ENCODE measurements around the gene NSUN4.
"Not testable (repeated sequence)": the region's sequence is repeated elsewhere in the genome, so short reads cannot be mapped to it uniquely, and the experiment has no call there.

NSUN4 gene

DNA sequence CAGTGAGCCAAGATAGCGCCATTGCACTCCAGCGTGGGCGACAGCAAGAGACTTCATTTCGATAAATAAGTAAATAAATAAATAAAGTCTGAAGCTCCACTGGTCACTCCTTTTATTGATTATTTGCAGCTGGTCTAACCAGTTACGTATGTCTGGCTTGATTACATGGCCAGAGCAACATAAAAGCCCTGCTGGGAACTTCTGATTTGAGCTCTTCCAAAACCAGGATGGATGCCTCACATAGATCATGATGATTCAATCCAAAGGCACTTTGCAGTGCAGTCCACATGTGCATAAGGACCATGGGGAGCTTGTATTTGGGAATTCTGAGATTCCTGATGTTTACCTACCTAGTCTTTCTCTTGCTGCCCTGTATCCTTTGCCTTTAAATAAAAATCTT, 24.0 kb downstream of the NSUN4 start:
- DNase-seq (ENCODE audit: low read depth in 2 of 2, low spot score in 1 of 2): no peak

DNA sequence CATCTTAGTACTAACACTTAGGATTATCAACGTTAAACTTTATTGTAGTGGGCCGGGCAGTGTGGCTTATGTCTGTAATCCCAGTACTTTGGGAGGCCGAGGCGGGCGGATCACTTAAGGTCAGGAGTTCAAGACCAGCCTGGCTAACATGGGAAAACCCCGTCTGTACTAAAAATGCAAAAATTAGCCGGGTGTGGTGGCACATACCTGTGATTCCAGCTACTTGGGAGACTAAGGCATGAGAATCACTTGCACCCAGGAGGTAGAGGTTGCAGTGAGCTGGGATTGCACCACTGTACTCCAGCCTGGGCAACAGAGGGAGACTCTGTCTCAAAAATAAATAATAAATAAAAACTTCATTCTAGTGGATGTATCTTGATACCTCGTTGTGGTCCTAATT, 25.2 kb downstream of the NSUN4 start:
- DNase-seq (ENCODE audit: low read depth in 2 of 2, low spot score in 1 of 2): not testable (repeated sequence)

DNA sequence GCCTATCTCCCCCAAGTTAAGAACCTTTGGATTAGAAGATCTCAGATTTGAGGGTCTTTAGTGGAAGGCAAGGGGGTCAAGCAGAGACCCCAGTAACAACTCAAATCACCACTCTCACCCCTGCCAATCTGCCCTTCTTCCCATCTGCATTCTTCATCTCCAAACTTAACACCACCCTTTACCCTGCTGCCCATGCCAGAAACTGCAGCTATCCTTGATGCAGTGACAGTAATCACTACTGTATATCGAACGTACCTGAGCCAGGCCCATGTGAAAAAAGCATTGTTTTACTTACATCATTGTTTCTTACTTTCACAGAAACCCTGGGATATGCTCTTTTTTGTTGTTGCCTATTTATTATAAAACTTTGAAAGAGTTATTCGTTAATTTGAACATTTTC, 26.5 kb downstream of the NSUN4 start:
- DNase-seq (ENCODE audit: low read depth in 2 of 2, low spot score in 1 of 2): no peak

DNA sequence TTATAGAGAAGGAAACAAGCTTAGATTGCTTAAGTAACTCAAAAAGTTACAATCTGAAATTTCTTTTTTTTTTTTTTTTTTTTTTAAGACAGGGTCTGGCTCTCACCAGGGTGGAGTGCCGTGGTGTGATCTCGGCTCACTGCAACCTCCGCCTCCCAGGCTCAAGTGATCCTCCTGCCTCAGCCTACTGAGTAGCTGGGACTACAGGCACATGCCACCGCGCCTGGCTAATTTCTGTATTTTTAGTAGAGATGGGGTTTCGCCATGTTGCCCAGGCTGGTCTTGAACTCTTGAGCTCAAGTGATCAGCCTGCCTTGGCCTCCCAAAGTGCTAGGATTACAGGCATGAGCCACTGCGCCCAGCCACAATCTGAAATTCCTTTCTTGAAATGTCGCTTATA, 27.1 kb downstream of the NSUN4 start:
- DNase-seq (ENCODE audit: low read depth in 2 of 2, low spot score in 1 of 2): not testable (repeated sequence)

DNA sequence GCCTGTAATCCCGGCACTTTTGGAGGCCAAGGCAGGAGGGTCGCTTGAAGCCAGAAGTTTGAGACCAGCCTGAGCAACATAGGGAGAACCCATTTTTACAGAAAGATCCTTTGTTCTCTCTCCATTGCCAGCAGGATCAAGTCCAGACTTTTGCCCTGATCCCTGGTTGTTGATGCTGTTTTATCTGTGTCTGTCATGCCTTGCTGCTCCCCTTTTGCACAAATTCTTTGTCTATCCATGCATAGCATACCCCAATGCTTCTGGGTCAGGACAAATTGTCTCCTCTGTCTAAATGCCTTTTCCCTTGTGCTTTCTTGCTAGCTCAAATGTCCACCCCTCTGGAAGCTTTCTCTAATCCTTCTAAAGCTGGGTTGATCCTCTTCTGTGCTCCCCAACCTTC, 28.2 kb downstream of the NSUN4 start:
- DNase-seq (ENCODE audit: low read depth in 2 of 2, low spot score in 1 of 2): no peak

DNA sequence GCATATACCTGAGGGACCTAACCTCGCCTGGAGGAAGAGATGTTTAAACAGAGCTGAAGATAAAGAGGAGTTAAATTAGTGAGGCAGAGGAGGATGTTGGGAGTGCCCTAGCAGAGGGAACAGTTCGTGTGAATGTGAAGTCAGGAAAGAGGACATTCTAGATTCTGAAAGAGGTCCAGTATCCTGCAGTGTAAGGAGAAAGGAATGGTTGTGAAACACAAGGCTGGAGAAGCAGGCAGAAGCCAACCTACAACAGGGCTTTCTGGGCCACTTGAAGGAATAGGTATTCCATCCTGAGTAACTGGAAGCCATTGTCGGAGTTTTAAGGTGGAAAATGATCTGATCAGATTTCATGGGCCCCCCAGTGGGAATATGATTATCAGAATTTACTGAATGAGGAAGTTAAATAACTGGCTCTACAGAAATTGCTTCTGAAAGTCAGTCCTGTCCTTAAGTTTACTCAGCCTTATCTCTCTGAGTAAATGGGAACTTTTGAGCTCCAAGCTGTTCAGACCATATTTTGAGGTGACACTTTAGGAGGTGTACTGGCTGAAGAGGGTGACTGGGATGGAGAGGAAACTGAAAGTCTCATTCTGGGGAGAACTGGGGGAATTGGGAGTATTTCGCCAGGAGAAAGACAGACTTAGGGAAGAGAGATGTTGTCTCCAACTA, 29.1 kb downstream of the NSUN4 start:
- DNase-seq (ENCODE audit: low read depth in 2 of 2, low spot score in 1 of 2): no peak

DNA sequence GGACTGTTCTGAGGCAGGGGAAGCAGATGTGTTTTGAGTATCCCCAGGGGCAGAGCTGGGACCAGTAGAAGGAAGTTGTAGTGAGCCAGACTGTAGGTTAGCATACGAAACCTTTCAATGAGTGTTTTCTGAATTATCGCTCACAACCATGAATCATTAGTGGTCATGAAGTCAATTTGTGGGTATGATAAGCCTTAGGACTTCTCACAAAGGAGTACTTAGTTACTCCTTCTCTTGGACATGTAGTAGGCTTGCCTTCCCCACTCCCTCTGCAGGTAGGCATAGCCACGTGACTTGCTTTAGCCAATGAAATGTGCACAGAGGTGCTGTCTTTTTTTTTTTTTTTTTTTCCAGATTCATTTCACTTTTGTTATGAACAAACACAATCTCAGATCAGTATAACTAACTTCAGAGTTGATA, 29.6 kb downstream of the NSUN4 start:
- no peak for DNase-seq (ENCODE audit: low read depth in 2 of 2, low spot score in 1 of 2)

DNA sequence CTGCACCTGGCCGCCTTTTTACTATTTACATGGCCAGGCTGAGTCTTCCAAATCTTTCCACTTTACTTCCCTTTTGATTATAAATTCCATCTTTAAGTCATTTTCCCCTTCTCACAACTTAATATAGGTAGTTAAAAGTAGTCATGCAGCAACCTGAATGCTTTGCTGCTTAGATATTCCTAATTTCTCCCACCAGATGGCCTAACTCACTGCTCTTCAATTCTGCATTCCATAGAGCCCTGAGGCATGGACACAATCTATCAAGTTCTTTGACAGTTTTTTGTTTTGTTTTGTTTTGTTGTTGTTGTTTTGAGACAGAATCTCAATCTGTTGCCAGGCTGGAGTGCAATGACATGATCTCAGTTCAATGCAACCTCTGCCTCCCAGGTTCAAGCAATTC, 31.8 kb downstream of the NSUN4 start:
- no peak for DNase-seq (ENCODE audit: low read depth in 2 of 2, low spot score in 1 of 2)

DNA sequence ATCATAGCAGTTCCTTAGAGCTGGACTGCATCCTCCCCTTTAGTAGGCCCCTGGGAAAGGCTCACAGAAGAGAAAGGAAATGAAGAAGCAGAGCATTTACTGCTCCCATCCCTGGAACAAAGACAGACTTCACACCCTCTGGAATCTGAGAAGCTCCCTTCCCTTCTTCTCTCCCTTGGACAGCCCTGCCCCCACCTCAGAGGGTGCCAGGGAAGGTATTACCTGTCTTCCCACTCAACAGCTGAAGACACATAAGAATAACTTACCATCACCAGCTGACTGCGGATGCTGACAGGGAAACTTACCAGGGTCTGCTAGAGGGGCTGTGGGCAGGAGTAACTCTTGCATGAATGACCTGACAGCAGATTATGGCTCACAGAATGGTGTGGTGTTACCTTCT, 39.4 kb downstream of the NSUN4 start:
- DNase-seq (ENCODE audit: low read depth in 2 of 2, low spot score in 1 of 2): no peak

DNA sequence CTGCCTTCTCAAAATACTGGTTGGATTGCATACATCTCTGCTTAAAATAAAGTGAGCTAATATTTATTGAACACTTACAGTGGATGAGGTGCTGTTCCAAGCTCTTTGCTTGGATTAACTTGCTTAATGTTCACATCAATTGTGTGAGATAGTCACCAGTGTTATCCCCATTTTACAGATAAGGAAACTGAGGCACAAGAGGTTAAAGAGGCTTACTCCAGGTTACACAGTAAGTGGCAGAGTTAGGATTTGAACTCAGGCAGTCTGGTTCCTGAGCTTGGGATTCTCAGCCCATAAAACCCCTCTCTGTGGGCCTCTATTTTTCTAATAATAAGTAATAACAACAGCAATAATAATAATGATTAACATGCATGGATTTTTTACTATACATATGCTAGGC, 39.9 kb downstream of the NSUN4 start:
- DNase-seq (ENCODE audit: low read depth in 2 of 2, low spot score in 1 of 2): no peak

DNA sequence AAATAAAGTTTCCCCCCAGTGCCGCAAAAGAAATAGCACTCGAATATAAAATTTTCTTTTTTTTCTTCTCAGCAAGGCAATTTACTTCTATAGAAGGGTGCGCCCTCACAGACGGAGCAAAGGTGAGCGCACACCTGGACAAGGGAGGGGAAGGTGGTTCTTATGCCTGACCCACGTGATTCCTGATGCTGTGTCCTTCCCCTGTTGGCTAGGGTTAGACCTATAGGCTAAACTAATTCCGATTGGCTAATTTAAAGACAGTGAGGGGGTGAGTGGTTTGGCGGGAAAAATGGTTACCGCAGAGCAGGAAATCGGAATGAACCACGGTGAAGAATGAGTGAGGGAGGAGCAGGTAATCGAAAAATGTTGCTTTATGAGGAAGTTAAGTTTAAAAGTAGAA, 52.9 kb downstream of the NSUN4 start:
- no peak for DNase-seq (ENCODE audit: low read depth in 2 of 2, low spot score in 1 of 2)

DNA sequence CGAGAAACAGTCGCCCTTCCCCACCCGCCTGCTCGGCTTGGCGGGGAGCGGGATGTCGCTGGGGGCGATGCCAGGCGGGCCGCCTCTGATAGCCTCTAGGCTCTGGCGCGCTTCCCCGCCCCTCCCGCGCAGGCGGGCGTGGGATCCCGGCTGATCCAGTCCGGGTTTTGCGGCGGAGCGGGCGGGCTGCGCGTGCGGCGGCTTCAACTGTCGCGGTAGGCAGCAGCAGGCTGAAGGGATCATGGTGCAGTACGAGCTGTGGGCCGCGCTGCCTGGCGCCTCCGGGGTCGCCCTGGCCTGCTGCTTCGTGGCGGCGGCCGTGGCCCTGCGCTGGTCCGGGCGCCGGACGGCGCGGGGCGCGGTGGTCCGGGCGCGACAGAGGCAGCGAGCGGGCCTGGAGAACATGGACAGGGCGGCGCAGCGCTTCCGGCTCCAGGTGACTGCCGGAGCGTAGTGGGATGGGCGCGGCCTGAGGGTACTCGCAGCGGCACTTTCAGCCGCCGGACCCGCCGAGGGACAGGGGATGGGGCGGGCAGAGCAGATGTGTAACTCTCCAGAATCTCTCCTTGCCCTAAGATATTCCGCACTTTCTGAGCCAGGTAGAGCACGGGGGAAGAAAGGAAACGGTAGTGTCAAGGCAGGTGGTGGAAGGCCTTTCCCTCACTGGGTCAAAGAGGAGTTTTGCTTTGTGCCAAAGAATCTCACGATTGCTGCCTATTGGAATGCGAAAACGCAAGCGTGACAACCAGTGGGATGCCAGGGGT, 53.7 kb downstream of the NSUN4 start, which contains the start of gene FAAH:
FAAH (plus strand) TSS at position 210 of the 764 bp plus-strand sequence; CDS start at position 242, 32 bp downstream.
- DNase-seq (ENCODE audit: low read depth in 2 of 2, low spot score in 1 of 2): no peak

DNA sequence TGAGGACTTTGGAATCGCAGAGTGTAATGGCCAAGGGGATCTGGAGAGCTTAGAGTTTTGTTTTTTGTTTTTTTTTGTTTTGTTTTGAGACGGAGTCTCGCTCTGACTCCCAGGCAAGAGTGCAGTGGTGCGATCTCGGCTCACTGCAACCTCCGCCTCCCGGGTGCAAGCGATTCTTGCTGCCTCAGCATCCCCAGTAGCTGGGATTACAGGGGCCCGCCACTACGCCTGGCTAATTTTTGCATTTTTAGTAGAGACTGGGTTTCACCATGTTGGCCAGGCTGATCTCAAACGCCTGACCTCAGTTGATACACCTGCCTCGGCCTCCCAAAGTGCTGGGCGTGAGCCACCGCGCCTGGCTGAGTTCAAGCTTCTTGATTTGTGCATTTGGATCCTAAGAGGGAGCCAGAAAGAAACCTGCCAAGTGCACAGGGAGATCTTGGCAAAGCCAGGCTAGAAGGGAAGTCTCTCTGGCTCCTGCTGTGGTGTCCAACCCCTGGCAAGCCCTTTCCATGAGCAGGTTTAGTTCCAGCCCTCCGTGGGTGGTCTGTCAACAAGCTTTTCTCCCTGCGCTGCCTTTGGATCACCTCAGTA, 54.4 kb downstream of the NSUN4 start:
- DNase-seq (ENCODE audit: low read depth in 2 of 2, low spot score in 1 of 2): no peak

DNA sequence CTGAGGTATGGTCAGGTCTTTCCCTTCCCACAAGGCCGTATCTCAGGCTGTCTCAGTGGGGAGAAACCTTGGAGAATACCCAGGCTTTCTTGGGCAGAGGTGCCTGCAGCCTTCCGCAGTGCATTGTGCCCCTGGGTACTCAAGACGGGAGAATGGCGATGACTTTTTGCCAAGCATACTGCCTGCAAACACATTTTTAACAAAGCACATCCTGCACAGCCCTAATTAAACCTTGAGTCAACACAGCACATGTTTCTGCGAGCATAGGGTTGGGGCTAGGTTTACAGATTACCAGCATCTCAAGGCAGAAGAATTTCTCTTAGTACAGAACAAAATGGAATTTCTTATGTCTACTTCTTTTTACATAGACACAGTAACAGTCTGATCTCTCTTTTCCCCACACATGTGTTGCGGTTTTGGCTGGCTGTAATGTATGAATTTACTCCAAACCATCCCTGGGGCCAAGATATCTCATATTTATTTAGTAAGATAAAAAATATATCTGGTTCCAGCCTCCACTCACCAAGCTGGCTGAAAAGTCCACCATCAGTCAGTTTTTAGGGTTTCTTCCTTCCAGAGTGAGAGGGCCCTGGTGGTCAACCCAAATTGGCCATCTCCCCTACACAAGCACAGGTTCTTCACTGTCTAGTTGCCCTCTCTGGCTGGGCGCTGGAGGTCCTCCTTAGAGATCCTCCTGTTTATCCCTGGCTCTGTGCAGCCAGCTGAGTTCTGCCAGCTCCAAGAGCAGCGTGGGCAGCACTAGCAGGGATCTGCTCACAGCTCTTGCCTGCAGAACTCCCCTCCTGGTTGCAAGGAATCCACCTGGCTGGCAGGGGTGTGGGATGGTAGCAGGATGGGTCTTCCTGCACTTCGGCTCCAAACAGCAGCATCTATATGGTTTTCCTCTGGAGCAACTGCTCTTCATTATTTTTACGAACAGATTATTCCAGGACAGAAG, 56.1 kb downstream of the NSUN4 start:
- DNase-seq (ENCODE audit: low read depth in 2 of 2, low spot score in 1 of 2): no peak

DNA sequence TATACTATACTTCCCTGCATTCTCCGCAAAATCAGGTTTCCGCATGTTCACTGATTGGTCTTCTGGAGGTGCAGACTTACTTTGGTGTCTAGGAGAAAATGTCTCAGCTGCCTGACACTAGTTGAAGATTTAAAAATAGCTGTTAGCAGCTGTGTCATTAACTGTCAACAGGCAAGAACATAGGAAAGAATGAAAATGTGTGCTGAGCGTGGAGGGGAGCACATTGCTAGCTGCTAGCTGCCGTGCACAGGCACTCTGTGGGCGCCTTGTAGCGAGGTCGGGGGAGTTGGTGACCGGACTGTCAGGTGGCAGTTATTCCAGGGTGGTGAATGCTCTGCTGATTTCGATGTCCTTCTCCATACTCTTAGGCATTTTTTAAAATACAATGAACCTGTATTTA, 58.7 kb downstream of the NSUN4 start:
- no peak for DNase-seq (ENCODE audit: low read depth in 2 of 2, low spot score in 1 of 2)

DNA sequence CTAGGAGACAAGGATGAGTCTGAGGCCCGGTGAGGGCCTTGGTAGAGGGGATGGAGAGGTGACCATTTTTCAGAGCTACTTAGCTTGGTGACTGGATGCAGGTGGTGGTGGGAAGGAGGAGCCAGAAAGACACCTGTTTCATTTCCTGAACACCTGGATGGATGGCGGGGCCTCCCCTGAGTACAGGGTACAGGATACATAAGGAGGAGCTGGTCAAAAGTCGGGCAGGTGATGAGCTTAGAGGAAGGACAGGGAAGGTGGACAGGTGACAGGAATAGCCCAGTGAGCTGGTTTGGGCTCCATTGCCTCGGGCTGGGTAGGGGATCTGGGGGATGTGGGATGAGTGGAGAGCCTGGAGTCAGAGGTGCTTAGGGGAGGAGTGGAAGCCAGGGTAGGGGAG, 59.8 kb downstream of the NSUN4 start:
- no peak for DNase-seq (ENCODE audit: low read depth in 2 of 2, low spot score in 1 of 2)

DNA sequence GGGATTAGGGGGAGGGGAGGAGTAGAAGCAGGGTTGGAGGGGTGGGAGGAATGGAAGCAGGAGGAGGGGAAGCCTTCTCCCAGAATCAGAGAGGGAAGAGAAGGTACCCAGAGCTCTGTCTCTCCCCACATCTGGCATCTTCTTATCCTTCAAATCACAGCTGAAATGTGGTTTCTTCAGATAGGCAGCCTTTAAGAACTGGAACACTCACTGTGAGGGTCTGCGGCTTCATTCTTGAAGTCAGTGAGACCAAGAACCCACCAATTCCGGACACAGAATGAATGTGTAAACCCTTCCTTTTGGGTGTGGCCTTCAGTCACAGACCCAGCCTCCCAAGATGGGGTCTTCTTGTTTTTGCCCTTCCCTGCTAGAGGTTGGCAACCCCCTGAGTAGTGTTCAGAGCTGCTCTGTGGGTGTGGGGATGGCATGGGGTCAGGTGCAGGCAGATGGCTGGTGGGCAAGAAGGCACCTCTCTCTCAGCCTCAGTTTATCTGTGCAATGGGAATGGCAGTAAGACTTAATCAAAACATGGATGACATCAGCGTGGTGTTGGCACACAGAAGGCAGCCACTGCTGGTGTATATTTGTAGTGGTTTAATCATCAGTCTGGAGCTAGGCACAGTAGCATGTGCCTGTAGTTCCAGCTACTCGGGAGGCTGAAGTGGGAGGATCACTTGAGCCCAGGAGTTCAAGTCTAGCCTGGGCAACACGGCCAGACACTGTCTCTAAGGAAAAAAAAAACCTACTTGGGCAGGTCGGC, 60.7 kb downstream of the NSUN4 start:
- DNase-seq (ENCODE audit: low read depth in 2 of 2, low spot score in 1 of 2): no peak

DNA sequence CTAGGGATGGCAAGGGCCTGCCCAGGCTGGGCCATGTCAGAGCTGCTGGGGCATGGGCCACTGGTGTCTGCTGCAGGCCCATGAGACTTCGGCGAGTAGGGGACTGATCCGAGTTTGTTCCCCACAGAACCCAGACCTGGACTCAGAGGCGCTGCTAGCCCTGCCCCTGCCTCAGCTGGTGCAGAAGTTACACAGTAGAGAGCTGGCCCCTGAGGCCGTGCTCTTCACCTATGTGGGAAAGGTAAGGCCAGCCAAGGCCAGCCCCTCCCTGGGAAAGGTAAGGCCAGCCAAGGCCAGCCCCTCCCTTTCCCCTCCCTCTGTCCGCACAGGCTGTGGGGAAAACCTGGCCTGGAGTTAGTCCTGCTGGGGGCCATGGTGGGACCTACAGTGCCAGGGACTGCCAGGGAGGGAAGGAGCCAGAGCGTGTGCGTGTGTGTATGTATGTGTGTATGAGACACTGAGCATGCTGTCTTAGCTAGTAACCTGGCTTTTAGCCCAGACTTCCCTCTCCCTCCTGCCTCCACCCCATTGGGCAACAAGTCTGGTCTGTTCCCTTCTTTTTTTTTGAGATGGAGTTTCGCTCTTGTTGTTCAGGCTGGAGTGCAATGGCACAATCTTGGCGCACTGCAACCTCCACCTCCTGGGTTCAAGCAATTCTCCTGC, 61.5 kb downstream of the NSUN4 start:
- no peak for DNase-seq (ENCODE audit: low read depth in 2 of 2, low spot score in 1 of 2)

DNA sequence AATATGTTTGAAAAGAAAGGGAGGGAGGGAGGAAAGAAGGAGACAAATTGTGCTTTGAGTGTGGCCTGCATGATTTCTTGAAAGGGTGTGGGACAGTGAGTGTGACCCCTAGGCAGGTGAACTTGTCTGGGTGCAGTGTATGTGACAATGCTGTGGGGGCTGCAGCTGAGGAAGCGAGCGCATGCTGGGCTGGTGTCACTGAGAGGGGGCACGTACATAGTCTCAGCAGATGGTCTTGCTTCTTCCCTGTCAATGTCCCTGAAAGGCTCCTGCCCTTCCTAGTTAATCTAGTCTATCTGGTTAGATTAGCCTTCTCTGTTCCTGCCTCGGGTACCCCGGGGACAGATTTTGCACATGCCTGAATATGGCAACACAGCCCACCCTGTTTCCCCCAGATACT, 63.3 kb downstream of the NSUN4 start:
- no peak for DNase-seq (ENCODE audit: low read depth in 2 of 2, low spot score in 1 of 2)
